CD4-positive, CD25-positive, alpha-beta regulatory T cell (primary cell): ENCODE results near the gene STRIT1. TPM values are rescaled to one million over a fixed set of nuclear protein-coding genes. Genes with fewer than 3 reads are reported as not detected.
"Not testable (repeated sequence)": the region's sequence is repeated elsewhere in the genome, so short reads cannot be mapped to it uniquely, and the experiment has no call there.

Experiments
- ATAC-seq, 2 donors: fragments of 150-1000 bp; cut with Tn5 transposase; one replicate each; pipeline ENCODE4 v1.10.0; 2021; ENCODE audit warnings: low read depth in 2 of 2, moderate number of reproducible peaks in 2 of 2, moderate library complexity in 1 of 2
- DNase-seq, 3 donors: peaks; one replicate each; pipeline versions ENCODE4 v3.0.0 to v3.0.0-alpha.2; 2012 to 2022; ENCODE audit warnings: mixed read lengths in 1 of 3
- H3K27ac ChIP-seq: one replicate; pipeline ENCODE4 v1.7.0; 2013; ENCODE audit warnings: mild to moderate bottlenecking, low read length; ENCODE audit not compliant: insufficient read depth, poor library complexity, severe bottlenecking
- H3K27me3 ChIP-seq: one replicate; pipeline ENCODE4 v1.7.0; 2013; ENCODE audit warnings: low read length; ENCODE audit not compliant: control insufficient read depth, insufficient read depth
- H3K36me3 ChIP-seq: one replicate; pipeline ENCODE4 v1.7.0; 2013; ENCODE audit warnings: mild to moderate bottlenecking, low read length, moderate library complexity; ENCODE audit not compliant: control insufficient read depth, insufficient read depth
- H3K4me1 ChIP-seq: 2 replicates; pipeline ENCODE4 v1.7.0; 2013; ENCODE audit warnings: mild to moderate bottlenecking, low read length; ENCODE audit not compliant: insufficient read depth, control insufficient read depth, poor library complexity, severe bottlenecking
- H3K4me3 ChIP-seq: one replicate; pipeline ENCODE4 v1.7.0; 2013; ENCODE audit warnings: low read depth, mild to moderate bottlenecking, low read length, moderate library complexity
- H3K9me3 ChIP-seq, 2 experiments: 1 replicate in 1 of 2; 2 replicates in 1 of 2; pipeline ENCODE4 v1.7.0; 2013; ENCODE audit warnings: low read length in 2 of 2, mild to moderate bottlenecking in 1 of 2, moderate library complexity in 1 of 2; ENCODE audit not compliant: control insufficient read depth in 2 of 2
- H3K27ac Mint-ChIP-seq, 3 donors: one replicate each; pipeline ENCODE4 v1.8.0; 2020 to 2022; ENCODE audit warnings: mild to moderate bottlenecking in 3 of 3, mixed read lengths in 3 of 3, moderate library complexity in 2 of 3
- H3K27me3 Mint-ChIP-seq: one replicate; pipeline ENCODE4 v1.8.0; 2022; ENCODE audit warnings: mild to moderate bottlenecking, mixed read lengths
- H3K36me3 Mint-ChIP-seq: one replicate; pipeline ENCODE4 v1.8.0; 2020; ENCODE audit warnings: mixed read lengths
- H3K4me1 Mint-ChIP-seq, 4 donors: one replicate each; pipeline ENCODE4 v1.8.0; 2020 to 2022; ENCODE audit warnings: mixed read lengths in 4 of 4, mild to moderate bottlenecking in 1 of 4
- H3K4me3 Mint-ChIP-seq, 4 donors: one replicate each; pipeline ENCODE4 v1.8.0; 2020 to 2022; ENCODE audit warnings: mild to moderate bottlenecking in 4 of 4, mixed read lengths in 4 of 4, moderate library complexity in 3 of 4
- H3K9me3 Mint-ChIP-seq, 7 donors: one replicate each; pipeline ENCODE4 v1.8.0; 2020 to 2022; ENCODE audit warnings: mixed read lengths in 7 of 7, mild to moderate bottlenecking in 3 of 7, moderate library complexity in 2 of 7
- polyA plus RNA-seq, 4 donors: library from polyadenylated mRNA; unstranded; fragments of 300-500 nt; fragmentation: Illumina TruSeq; gene quantifications; one replicate each; pipeline ENCODE4 v1.2.3, GENCODE V29; 2021
- total RNA-seq: library from RNA; stranded (reverse); gene quantifications from one replicate; pipeline ENCODE4 v1.2.3, GENCODE V29; 2022

The STRIT1 gene
- total and polyA plus RNA-seq, 5 donors from 2014 or later, result not detected

DNA sequence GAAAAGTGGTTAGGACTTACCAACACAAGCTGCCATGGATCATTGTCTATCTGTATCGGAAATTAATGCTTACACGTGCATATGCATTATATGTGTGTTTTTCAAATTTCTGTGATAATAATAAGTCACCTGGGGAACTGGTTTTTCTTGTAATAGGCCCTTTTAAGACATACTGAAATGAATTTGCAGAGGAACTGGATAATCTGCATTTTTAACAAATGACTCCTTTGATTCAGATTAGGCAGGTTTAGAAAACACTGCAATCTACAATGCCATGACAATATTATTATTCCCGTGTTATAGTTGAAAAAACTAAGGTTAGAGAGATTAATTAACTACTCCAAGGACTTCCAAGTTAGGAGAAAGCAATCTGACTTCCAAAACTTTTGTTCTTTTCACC lies 23.4 kb downstream of the STRIT1 start:
- H3K27ac ChIP-seq, result no peak overlapping the region
- no peaks in the 10 kb centered on the region for H3K36me3 ChIP-seq
- DNase-seq, result no peak
- H3K4me3 ChIP-seq, result no peak overlapping the region
- H3K4me1 ChIP-seq, result no peaks in the 10 kb centered on the region
- ATAC-seq, result no peak
- no peak overlapping the region for H3K4me3 Mint-ChIP-seq
- H3K27me3 ChIP-seq, result no peaks in the 10 kb centered on the region
- H3K27ac Mint-ChIP-seq, result no peak overlapping the region
- H3K9me3 ChIP-seq, result no peaks in the 10 kb centered on the region
- peaks cover 0 to 7% (median 0%) of the 10 kb centered on the region in 7 donors for H3K9me3 Mint-ChIP-seq
- no peaks in the 10 kb centered on the region for H3K4me1 Mint-ChIP-seq
- H3K27me3 Mint-ChIP-seq, result no peaks in the 10 kb centered on the region
- H3K36me3 Mint-ChIP-seq, result no peaks in the 10 kb centered on the region

DNA sequence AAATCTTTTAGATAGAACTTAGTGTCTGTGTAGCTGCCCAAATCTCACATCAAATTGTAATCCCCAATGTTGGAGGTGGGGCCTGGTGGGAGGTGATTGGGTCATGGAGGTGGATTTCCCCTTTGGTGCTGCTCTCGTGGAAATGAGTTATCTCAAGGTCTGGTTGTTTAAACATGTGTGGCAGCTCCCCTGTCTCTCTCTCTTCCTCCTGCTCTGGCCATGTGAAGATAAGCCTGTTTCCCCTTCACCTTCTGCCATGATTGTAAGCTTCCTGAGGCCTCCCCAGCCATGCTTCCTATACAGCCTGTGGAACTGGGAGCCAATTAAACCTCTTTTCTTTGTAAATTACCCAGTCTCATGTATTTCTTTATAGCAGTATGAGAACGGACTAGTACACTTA lies 30.6 kb downstream of the STRIT1 start:
- not testable (repeated sequence) for H3K4me3 ChIP-seq, H3K36me3 ChIP-seq, H3K4me1 Mint-ChIP-seq, H3K36me3 Mint-ChIP-seq, H3K27ac ChIP-seq, DNase-seq, H3K9me3 ChIP-seq, H3K27ac Mint-ChIP-seq, H3K27me3 ChIP-seq, H3K4me1 ChIP-seq, ATAC-seq, H3K27me3 Mint-ChIP-seq, H3K4me3 Mint-ChIP-seq, H3K9me3 Mint-ChIP-seq

DNA sequence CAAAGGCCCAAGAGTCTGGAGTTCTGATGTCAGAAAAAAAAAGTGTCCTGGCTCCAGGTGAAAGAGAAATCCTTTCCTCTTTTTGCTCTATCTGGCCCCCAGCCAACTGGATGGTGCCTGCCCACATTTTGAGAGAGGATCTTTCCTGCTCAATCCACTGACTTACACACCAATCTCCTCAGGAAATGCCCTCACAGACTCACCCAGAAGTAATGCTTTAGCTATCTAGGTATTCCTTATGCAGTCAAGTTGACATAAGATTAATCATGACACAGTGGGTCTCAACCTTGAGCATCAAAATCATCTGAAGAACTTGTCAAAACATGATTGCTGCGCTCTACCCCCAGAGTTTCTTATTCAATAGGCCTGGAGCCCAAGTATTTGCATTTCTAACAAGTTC lies 31.2 kb downstream of the STRIT1 start:
- H3K4me1 ChIP-seq, result no peaks in the 10 kb centered on the region
- H3K4me3 ChIP-seq, result no peak overlapping the region
- Mint-ChIP-seq H3K36me3 (no peaks in the 10 kb centered on the region), H3K4me1 (no peaks in the 10 kb centered on the region), H3K9me3 (peaks cover 0 to 5% (median 0%) of the 10 kb centered on the region in 7 donors), H3K4me3 (no peak overlapping the region), H3K27me3 (no peaks in the 10 kb centered on the region), H3K27ac (no peak overlapping the region)
- no peaks in the 10 kb centered on the region for H3K36me3 ChIP-seq
- ATAC-seq (no peak), DNase-seq (no peak)
- H3K27me3 ChIP-seq, result no peaks in the 10 kb centered on the region
- H3K27ac ChIP-seq, result no peak overlapping the region
- no peaks in the 10 kb centered on the region for H3K9me3 ChIP-seq

DNA sequence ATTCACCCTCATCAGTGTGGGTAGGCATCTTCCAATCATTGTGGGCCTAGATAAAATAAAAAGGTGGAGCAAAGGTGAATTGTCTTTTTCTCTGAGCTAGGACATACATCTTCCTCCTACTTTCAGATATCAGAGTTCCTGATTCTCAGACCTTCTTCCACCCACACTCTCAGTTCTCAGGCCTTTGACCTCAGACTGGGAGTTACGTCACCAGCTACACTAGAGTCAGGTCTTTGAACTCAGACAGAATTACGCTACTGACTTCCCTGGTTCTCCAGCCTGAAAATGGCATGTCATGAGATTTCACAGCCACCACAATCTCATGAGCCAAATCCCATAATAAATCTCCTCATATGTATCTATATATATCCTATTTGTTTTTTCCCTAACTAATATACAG lies 39.0 kb downstream of the STRIT1 start:
- DNase-seq (no peak), ATAC-seq (no peak)
- Histone ChIP-seq H3K27ac (no peak overlapping the region), H3K36me3 (no peaks in the 10 kb centered on the region), H3K4me3 (no peak overlapping the region), H3K4me1 (no peaks in the 10 kb centered on the region), H3K9me3 (no peaks in the 10 kb centered on the region), H3K27me3 (no peaks in the 10 kb centered on the region)
- Mint-ChIP-seq H3K27me3 (no peaks in the 10 kb centered on the region), H3K27ac (no peak overlapping the region), H3K4me1 (no peaks in the 10 kb centered on the region), H3K4me3 (no peak overlapping the region), H3K9me3 (peaks cover 0 to 6% (median 3%) of the 10 kb centered on the region in 7 donors), H3K36me3 (no peaks in the 10 kb centered on the region)

DNA sequence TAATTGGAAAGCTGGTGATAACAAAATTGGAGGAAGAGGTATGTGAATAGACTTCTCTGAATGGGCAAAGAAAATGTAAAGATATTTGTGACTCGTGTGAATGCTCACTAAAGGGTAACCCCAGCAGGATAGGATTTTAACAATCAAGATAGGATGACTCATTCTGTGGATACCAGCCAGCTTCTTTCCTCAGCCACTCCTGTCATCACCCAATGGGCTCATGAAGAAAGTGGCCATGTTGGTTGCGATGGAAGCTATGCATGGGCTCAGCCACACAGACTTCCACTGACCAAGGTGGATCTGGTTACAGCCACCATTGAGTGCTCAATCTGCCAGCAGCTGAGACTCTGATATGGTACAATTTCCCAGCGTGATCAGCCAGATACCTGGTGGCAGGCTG lies 40.9 kb downstream of the STRIT1 start:
- no peak for DNase-seq
- Histone ChIP-seq H3K27ac (no peak overlapping the region), H3K9me3 (no peaks in the 10 kb centered on the region), H3K27me3 (no peaks in the 10 kb centered on the region), H3K36me3 (no peaks in the 10 kb centered on the region), H3K4me3 (no peak overlapping the region), H3K4me1 (no peaks in the 10 kb centered on the region)
- Mint-ChIP-seq H3K27me3 (no peaks in the 10 kb centered on the region), H3K4me3 (no peak overlapping the region), H3K4me1 (no peaks in the 10 kb centered on the region), H3K9me3 (peaks cover 0 to 6% (median 3%) of the 10 kb centered on the region in 7 donors), H3K27ac (no peak overlapping the region), H3K36me3 (no peaks in the 10 kb centered on the region)
- no peak for ATAC-seq

DNA sequence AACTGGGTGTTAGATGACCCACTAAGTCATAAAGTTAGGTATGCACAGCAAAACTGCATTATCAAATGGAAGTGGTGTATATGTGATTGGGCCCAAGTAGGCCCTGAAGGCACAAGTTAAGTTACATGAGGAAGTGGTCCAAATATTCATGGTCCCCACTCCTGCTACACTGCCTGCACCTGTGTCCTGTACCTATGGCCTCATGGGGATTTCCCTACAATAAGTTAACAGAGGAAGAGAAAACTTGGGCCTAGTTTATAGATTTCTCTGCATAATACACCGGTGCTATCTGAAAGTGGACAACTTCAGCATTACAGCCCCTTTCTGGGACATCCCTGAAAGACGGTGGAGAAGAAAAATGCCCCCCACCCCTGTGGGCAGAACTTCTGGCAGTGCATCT lies 41.5 kb downstream of the STRIT1 start:
- no peak overlapping the region for H3K27ac Mint-ChIP-seq

DNA sequence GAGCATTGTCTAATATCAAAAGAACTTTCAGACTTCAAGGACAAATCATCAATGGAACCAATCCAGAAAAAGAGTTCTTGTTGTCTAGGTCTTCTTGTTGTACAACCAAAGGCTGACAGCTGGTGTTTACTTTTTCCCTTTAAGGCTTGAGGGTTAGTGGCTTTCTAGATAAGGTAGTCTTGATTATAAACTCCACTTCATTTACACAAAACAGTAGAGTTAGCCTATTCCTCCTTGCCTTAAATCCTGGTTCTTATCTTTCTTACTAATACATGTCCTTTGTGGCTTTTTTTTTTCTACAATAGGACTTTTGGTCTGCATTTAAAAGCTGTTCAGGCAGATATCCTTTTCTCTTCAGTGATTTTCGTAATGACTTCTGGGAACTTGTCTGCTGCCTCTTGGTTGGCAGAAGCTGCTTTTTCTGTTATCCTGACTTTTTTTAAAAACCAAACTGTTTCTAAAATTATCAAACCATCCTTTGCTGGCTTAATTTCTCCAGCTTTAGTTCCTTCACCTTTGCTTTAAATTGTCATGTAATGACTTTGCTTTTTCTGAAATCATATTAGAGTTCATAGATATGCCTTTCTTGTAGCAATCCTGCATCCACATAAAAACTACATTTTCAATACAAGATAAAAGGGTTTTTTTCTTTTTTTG lies 44.8 kb downstream of the STRIT1 start:
- Mint-ChIP-seq H3K27ac (no peak overlapping the region), H3K9me3 (peaks cover 0 to 4% (median 1%) of the 10 kb centered on the region in 7 donors), H3K4me1 (no peaks in the 10 kb centered on the region), H3K4me3 (no peak overlapping the region), H3K27me3 (no peaks in the 10 kb centered on the region), H3K36me3 (no peaks in the 10 kb centered on the region)
- no peak overlapping the region for H3K4me3 ChIP-seq
- no peaks in the 10 kb centered on the region for H3K27me3 ChIP-seq
- no peak for ATAC-seq
- no peaks in the 10 kb centered on the region for H3K36me3 ChIP-seq
- DNase-seq, result no peak
- H3K4me1 ChIP-seq, result no peaks in the 10 kb centered on the region
- H3K9me3 ChIP-seq, result no peaks in the 10 kb centered on the region
- no peak overlapping the region for H3K27ac ChIP-seq

More for the DNA sequence above, 41.5 kb downstream of the STRIT1 start:
- Mint-ChIP-seq H3K27me3 (no peaks in the 10 kb centered on the region), H3K4me1 (no peaks in the 10 kb centered on the region), H3K4me3 (no peak overlapping the region), H3K36me3 (no peaks in the 10 kb centered on the region), H3K9me3 (peaks cover 0 to 5% (median 3%) of the 10 kb centered on the region in 7 donors)
- H3K27me3 ChIP-seq, result no peaks in the 10 kb centered on the region
- no peaks in the 10 kb centered on the region for H3K4me1 ChIP-seq
- ATAC-seq (no peak), DNase-seq (no peak)
- no peaks in the 10 kb centered on the region for H3K36me3 ChIP-seq
- H3K4me3 ChIP-seq, result no peak overlapping the region
- H3K27ac ChIP-seq, result no peak overlapping the region
- no peaks in the 10 kb centered on the region for H3K9me3 ChIP-seq

DNA sequence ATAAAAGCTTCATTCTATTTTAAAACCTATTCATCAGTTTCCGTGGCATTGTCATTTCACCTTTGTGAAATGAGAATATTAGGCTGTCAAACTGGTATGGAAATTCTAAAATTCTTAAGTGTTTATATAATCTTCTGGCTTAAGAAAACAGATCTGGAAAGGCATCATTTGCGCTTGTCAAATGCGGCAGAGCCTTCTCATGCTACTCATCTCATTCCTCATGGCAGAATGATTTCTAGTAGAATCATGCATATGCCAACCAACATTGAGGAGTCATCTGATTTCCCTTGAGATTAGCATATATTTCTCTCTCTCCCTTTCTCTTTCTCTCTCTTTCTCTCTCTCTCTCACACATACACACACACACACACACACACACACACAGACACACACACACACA lies 48.8 kb downstream of the STRIT1 start:
- H3K4me1 ChIP-seq, result no peaks in the 10 kb centered on the region
- H3K4me3 Mint-ChIP-seq, result no peak overlapping the region
- ATAC-seq (no peak), DNase-seq (no peak)
- no peaks in the 10 kb centered on the region for H3K9me3 ChIP-seq
- H3K27ac Mint-ChIP-seq, result no peak overlapping the region
- H3K9me3 Mint-ChIP-seq, result peaks cover 0 to 4% (median 1%) of the 10 kb centered on the region in 7 donors
- no peaks in the 10 kb centered on the region for H3K27me3 Mint-ChIP-seq
- no peak overlapping the region for H3K27ac ChIP-seq
- no peaks in the 10 kb centered on the region for H3K36me3 ChIP-seq
- H3K36me3 Mint-ChIP-seq, result no peaks in the 10 kb centered on the region
- H3K4me1 Mint-ChIP-seq, result no peaks in the 10 kb centered on the region
- no peak overlapping the region for H3K4me3 ChIP-seq
- H3K27me3 ChIP-seq, result no peaks in the 10 kb centered on the region
